Stimulated activated CD4-positive, alpha-beta T cell treated with anti-CD3 and anti-CD28 coated beads, TNF-alpha, amount 100 ng/mL, for 24 hours (primary cell): ENCODE results near the gene HSD11B2.

Source experiments
- DNase-seq, 3 experiments: peaks; one replicate each; pipeline ENCODE4 v3.0.0-alpha.2; 2020; ENCODE audit warnings: low read depth in 3 of 3

The HSD11B2 gene

GRCh38 chr16:67451704-67452435 lies 20.9 kb downstream of the HSD11B2 start:
- no peak for DNase-seq

- no peak for DNase-seq
Observed at GRCh38 chr16:67454104-67454503, 23.2 kb downstream of the HSD11B2 start.

GRCh38 chr16:67454852-67455251 lies 23.9 kb downstream of the HSD11B2 start:
- no peak for DNase-seq

- no peak for DNase-seq
Observed at GRCh38 chr16:67456391-67457081, 25.6 kb downstream of the HSD11B2 start.

- no peak for DNase-seq
Observed at GRCh38 chr16:67457611-67458010, 26.7 kb downstream of the HSD11B2 start.

- DNase-seq: no peak
Observed at GRCh38 chr16:67458121-67458641, 27.3 kb downstream of the HSD11B2 start.

- no peak for DNase-seq
Observed at GRCh38 chr16:67459066-67459860, 28.3 kb downstream of the HSD11B2 start.

- DNase-seq: no peak
Observed at GRCh38 chr16:67459861-67460150, 28.9 kb downstream of the HSD11B2 start.

GRCh38 chr16:67460168-67460567 lies 29.2 kb downstream of the HSD11B2 start:
- DNase-seq: no peak

- DNase-seq: no peak
Observed at GRCh38 chr16:67460961-67461360, 30.0 kb downstream of the HSD11B2 start.

GRCh38 chr16:67461600-67462278 lies 30.8 kb downstream of the HSD11B2 start:
- DNase-seq: no peak

- no peak for DNase-seq
Observed at GRCh38 chr16:67462279-67462655, 31.3 kb downstream of the HSD11B2 start.

- DNase-seq: no peak
Observed at GRCh38 chr16:67463059-67463458, 32.1 kb downstream of the HSD11B2 start.

GRCh38 chr16:67463691-67464090 lies 32.8 kb downstream of the HSD11B2 start:
- DNase-seq: no peak

- no peak for DNase-seq
Observed at GRCh38 chr16:67464565-67464964, 33.6 kb downstream of the HSD11B2 start.

GRCh38 chr16:67466581-67466980 lies 35.7 kb downstream of the HSD11B2 start:
- DNase-seq: no peak

- DNase-seq: no peak
Observed at GRCh38 chr16:67468731-67469130, 37.8 kb downstream of the HSD11B2 start.

- DNase-seq: no peak
Observed at GRCh38 chr16:67470359-67470758, 39.4 kb downstream of the HSD11B2 start.

GRCh38 chr16:67471758-67472384 lies 41.0 kb downstream of the HSD11B2 start:
- DNase-seq: no peak

- no peak for DNase-seq
Observed at GRCh38 chr16:67474551-67475455, 43.9 kb downstream of the HSD11B2 start.
